Neural cell (in vitro differentiated cells): ENCODE measurements around the gene TNIP3.

Source experiments
- CTCF ChIP-seq: fragments of 450-650 bp; IDR thresholded peaks from 2 replicates; pipeline ENCODE4 v1.5.1; 2014; ENCODE audit warnings: antibody characterized with exemption, mild to moderate bottlenecking, moderate library complexity; ENCODE audit not compliant: poor library complexity, severe bottlenecking
- EP300 ChIP-seq: fragments of 450-650 bp; conservative IDR thresholded peaks from 2 replicates; pipeline ENCODE4 v1.6.1; 2014; ENCODE audit warnings: antibody characterized with exemption, mild to moderate bottlenecking, moderate library complexity; ENCODE audit not compliant: poor library complexity, severe bottlenecking
- EZH2 ChIP-seq: fragments of 200-600, 300-800 bp; shearing (Covaris generic), sonication (generic); IDR thresholded peaks from 2 replicates; pipeline ENCODE4 v1.6.1; 2014; ENCODE audit warnings: antibody characterized with exemption, low read length, borderline replicate concordance, mild to moderate bottlenecking; ENCODE audit not compliant: insufficient read depth, poor library complexity, severe bottlenecking
- POLR2AphosphoS5 ChIP-seq: IDR thresholded peaks from 2 replicates; pipeline ENCODE4 v1.6.1; 2012
- RAD21 ChIP-seq: fragments of 450-650 bp; conservative IDR thresholded peaks from 2 replicates; pipeline ENCODE4 v1.6.1; 2014; ENCODE audit warnings: antibody characterized with exemption, mild to moderate bottlenecking, moderate library complexity
- REST ChIP-seq: IDR thresholded peaks from 2 replicates; pipeline ENCODE4 v1.6.1; 2012; ENCODE audit warnings: borderline replicate concordance
- SMC3 ChIP-seq: fragments of 450-650 bp; conservative IDR thresholded peaks from 2 replicates; pipeline ENCODE4 v1.6.1; 2014; ENCODE audit warnings: antibody characterized with exemption, mild to moderate bottlenecking, moderate library complexity; ENCODE audit not compliant: poor library complexity

DNA sequence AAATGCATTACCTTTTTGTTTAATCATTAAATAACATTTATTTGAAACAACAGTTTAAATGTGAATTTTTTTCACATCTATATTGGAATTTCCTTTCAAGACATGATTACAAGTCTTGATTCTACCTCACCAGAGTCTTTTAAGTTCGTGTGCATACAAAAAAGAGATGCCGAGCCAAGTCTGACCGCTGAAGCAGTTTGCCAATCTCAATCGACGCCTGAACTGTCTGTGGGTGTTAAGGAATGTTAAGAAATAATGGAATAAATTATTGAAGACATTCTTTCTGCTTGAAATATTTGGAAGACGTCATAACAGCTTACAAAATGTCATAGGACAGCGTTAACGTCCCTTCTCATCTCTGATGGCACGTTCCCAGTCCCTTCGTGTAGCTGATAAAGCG lies 27.9 kb upstream of the TNIP3 start:
- no peak for TF ChIP-seq CTCF
- no peak for TF ChIP-seq RAD21
- no peak for TF ChIP-seq EZH2
- no peak for TF ChIP-seq REST
- no peak for TF ChIP-seq EP300
- no peak for TF ChIP-seq POLR2AphosphoS5
- no peak for TF ChIP-seq SMC3
